Tibial nerve (tissue), 4 donors: ENCODE results near the gene STK17A. TPM values are rescaled to one million over a fixed set of nuclear protein-coding genes. Genes with fewer than 3 reads are reported as not detected.

Experiments
- DNase-seq, 2 donors: peaks; one replicate each; pipeline ENCODE4 v3.0.0-alpha.2; 2019; ENCODE audit warnings: low spot score in 2 of 2
- H3K27ac ChIP-seq, 4 donors: fragments of 200-600 bp; sonication (generic) in 3 of 4; one replicate each; pipeline ENCODE4 v1.5.1; 2017 to 2019; ENCODE audit warnings: mild to moderate bottlenecking in 1 of 4
- H3K27me3 ChIP-seq, 2 donors: fragments of 200-600 bp; sonication (generic) in 1 of 2; one replicate each; pipeline versions ENCODE4 v1.5.1 to v1.6.0; 2017 to 2019
- H3K36me3 ChIP-seq, 3 donors: fragments of 200-600 bp; sonication (generic); one replicate each; pipeline ENCODE4 v1.5.1; 2018 to 2019
- H3K4me1 ChIP-seq, 4 donors: fragments of 200-600 bp; sonication (generic) in 3 of 4; one replicate each; pipeline ENCODE4 v1.5.1; 2017 to 2019
- H3K4me3 ChIP-seq, 4 donors: fragments of 200-600 bp; sonication (generic) in 3 of 4; one replicate each; pipeline ENCODE4 v1.5.1; 2017 to 2019; ENCODE audit warnings: mild to moderate bottlenecking in 1 of 4, moderate library complexity in 1 of 4
- H3K9me3 ChIP-seq, 4 donors: fragments of 200-600 bp; sonication (generic) in 3 of 4; one replicate each; pipeline ENCODE4 v1.5.1; 2017 to 2019
- EP300 ChIP-seq, 2 donors: sonication (generic); formaldehyde crosslinking; IDR thresholded peaks; one replicate each; pipeline ENCODE4 v1.6.1; 2017; ENCODE audit warnings: antibody characterized with exemption in 2 of 2, mild to moderate bottlenecking in 1 of 2
- POLR2A ChIP-seq, 2 donors: fragments of 450-650 bp; IDR thresholded peaks; one replicate each; pipeline ENCODE4 v1.6.1; 2017; ENCODE audit warnings: antibody characterized with exemption in 2 of 2, mild to moderate bottlenecking in 2 of 2, moderate library complexity in 2 of 2
- WGBS, 2 donors: methylation state at CpG; one replicate each; pipeline ENCODE4 v1.1.5; 2018; 5-methylcytosine and 5-hydroxymethylcytosine counted together
- total RNA-seq, 4 donors: library from RNA; depleted of rRNA; stranded (reverse); fragments of >200 nt; gene quantifications; one replicate each; pipeline ENCODE4 v1.1.0, GENCODE V29; 2016
- TF ChIP-seq, protein P1 (sequence below), 5 experiments: fragments of 200-600 bp in 3 of 5; fragments of 450-650 bp in 2 of 5; sonication (generic) in 3 of 5; IDR thresholded peaks; one replicate each; pipeline ENCODE4 v1.5.1; 2016 to 2019; ENCODE audit warnings: antibody characterized with exemption in 5 of 5, mild to moderate bottlenecking in 3 of 5, moderate library complexity in 2 of 5

STK17A gene
- total RNA-seq, 4 donors from 2014 or later: 9.0 to 23.6 (median 13.5) TPM

DNA sequence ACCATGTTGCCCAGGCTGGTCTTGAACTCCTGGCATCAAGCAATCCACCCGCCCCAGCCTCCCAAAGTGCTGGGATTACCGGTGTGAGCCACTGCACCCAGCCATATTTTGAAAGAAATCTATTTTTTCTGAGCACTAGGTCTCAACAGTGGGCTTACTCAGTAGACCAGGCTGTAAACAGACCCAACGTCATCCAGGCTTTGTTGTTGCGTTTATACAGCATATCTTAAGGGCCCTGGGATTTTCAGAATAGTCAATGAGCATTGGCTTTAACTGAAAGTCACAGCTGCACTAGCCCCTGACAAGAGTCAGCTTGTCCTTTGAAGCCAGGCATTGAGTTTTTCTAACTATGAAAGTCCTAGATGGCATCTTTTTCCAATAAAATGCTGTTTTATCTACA is 49.8 kb downstream of the STK17A start:
- Histone ChIP-seq H3K9me3 (no peaks in the 10 kb centered on the region), H3K4me3 (no peak overlapping the region), H3K4me1 (peaks cover 0 to 16% (median 0%) of the 10 kb centered on the region in 4 donors), H3K27me3 (no peaks in the 10 kb centered on the region), H3K36me3 (peaks cover 0 to 68% (median 0%) of the 10 kb centered on the region in 3 donors), H3K27ac (no peak overlapping the region)
- TF ChIP-seq, protein P1, sequence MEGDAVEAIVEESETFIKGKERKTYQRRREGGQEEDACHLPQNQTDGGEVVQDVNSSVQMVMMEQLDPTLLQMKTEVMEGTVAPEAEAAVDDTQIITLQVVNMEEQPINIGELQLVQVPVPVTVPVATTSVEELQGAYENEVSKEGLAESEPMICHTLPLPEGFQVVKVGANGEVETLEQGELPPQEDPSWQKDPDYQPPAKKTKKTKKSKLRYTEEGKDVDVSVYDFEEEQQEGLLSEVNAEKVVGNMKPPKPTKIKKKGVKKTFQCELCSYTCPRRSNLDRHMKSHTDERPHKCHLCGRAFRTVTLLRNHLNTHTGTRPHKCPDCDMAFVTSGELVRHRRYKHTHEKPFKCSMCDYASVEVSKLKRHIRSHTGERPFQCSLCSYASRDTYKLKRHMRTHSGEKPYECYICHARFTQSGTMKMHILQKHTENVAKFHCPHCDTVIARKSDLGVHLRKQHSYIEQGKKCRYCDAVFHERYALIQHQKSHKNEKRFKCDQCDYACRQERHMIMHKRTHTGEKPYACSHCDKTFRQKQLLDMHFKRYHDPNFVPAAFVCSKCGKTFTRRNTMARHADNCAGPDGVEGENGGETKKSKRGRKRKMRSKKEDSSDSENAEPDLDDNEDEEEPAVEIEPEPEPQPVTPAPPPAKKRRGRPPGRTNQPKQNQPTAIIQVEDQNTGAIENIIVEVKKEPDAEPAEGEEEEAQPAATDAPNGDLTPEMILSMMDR (IDR thresholded peaks at IDR 0.05): no peak
- WGBS, 2 donors: 90 to 94% methylated on average over 4 of the region's 4 CpGs
- no peak for DNase-seq

DNA sequence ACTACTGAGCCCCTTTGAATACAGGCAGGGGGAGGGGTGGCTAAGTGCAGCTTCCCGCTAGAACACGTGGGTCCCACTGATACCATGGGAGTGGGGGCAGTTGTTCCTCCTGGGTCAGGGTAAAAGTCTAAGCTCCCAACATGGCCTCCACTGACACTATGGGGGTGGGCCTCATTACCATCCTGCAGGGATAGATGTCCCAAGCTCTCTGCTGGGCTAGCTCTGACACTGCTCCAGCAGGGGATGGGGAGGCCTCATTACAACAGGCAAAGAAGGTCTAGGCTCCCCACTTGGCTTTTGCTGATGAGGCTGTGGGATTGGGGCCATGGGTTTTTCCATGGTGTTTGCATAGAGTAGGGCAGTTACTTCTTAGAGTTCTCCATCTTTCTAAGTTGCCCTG is 51.5 kb downstream of the STK17A start:
- Histone ChIP-seq H3K27ac (no peak overlapping the region), H3K4me3 (no peak overlapping the region), H3K27me3 (no peaks in the 10 kb centered on the region), H3K9me3 (no peaks in the 10 kb centered on the region), H3K36me3 (peaks cover 0 to 61% (median 0%) of the 10 kb centered on the region in 3 donors), H3K4me1 (peaks cover 0 to 31% (median 4%) of the 10 kb centered on the region in 4 donors)
- WGBS, 2 donors: 95 to 100% methylated on average over 2 of the region's 2 CpGs
- TF ChIP-seq, protein P1 (IDR thresholded peaks at IDR 0.05): no peak
- no peak for TF ChIP-seq POLR2A (IDR thresholded peaks at IDR 0.05)
- TF ChIP-seq EP300 (IDR thresholded peaks at IDR 0.05): no peak
- no peak for DNase-seq

DNA sequence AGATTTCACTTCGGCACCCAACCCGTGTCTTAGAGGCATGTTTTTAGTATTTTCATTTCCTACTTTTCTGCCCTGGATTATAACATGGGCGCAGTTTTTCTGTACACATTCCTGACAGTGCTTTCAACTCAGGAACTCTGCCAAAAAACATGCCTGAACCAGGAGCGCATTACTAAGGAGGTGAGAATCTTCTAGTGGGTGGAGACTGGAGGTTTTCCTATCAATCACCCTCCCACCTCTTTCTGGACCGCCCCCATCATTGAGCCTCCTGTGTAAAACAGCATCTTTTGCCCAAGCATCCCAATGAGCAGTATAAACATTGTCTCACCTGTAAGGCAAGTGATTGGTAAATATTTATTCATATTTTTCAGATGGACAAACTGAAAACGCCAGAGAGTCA is 53.2 kb downstream of the STK17A start:
- Histone ChIP-seq H3K4me1 (peaks cover 0 to 48% (median 18%) of the 10 kb centered on the region in 4 donors), H3K36me3 (peaks cover 0 to 59% (median 0%) of the 10 kb centered on the region in 3 donors), H3K4me3 (no peak overlapping the region), H3K27ac (no peak overlapping the region), H3K9me3 (no peaks in the 10 kb centered on the region), H3K27me3 (no peaks in the 10 kb centered on the region)
- no peak for DNase-seq
- WGBS, 2 donors: 74 to 76% methylated on average over 6 of the region's 6 CpGs
- TF ChIP-seq POLR2A (IDR thresholded peaks at IDR 0.05) (no peak), EP300 (IDR thresholded peaks at IDR 0.05) (no peak)

DNA sequence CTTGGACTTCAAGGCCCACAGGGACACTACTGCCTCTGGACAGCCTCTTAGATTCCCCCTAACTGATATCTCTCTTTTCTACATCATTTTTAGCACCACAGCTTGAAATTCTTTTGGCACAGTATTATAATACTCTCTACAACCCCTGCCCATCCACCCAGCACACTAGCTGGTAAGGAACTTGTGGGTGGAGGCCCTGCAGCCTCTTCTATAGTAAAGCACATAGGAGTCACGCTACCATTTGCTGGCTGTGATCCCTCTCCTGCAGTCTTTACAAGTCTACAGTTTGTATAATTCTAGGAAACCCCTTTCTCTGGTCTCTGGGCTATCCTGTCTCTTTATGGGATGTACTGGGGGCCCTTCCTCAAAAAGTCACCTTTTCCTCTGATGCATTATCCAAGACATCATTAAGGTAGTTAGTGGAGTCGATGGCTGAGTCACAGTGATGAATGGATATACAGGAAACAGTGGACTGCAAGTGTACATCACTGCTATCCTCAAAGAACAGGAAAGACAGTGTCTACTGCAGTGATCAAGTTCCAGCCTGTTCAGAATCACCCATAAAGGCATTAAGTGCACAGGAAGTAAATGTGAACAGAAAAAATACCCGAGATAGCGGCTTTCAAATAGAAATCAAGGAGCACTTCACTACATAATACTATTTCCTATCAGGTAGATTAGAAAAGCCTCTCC is 54.4 kb downstream of the STK17A start:
- DNase-seq: no peak
- TF ChIP-seq POLR2A (IDR thresholded peaks at IDR 0.05) (no peak), EP300 (IDR thresholded peaks at IDR 0.05) (no peak)
- TF ChIP-seq, protein P1 (IDR thresholded peaks at IDR 0.05): no peak
- H3K4me1 ChIP-seq: peaks cover 0 to 56% (median 18%) of the 10 kb centered on the region in 4 donors
- H3K36me3 ChIP-seq: peaks cover 0 to 47% (median 0%) of the 10 kb centered on the region in 3 donors
- 79 to 85% methylated on average over 4 of the region's 4 CpGs for WGBS, 2 donors
- H3K27me3 ChIP-seq: no peaks in the 10 kb centered on the region
- H3K9me3 ChIP-seq: no peaks in the 10 kb centered on the region
- no peak overlapping the region for H3K4me3 ChIP-seq
- no peak overlapping the region for H3K27ac ChIP-seq

DNA sequence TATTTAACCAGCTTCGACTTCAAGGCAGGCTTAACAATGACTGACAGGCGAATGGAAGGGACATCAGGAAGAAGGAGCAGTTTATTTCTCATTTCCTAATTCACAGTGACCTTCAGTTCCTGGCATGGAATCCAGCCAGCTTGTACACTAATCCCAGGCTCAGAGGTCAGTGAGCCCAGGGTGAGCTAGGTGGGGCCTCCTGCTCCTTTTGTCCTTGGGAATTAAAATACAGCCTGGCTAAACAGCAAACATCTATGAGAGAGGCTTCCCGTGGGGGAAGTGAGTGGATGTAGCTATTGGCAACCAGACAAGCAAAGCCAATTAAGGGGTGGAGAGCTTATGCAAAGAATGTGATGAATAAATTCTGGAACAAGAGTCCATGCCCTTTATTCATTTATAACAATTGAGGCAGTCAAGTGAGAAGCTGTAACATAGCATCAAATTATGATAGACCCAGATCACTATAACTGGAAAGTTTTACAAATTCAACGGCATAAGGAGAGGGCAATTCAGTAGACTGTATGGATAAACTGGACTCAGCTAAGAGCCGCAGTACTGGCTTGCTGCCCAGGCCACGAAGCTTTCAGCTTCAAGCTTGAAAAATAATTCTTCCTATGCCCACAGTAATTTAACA is 57.1 kb downstream of the STK17A start:
- peak in 1 of 2 donors; percentile 40 for DNase-seq
- TF ChIP-seq POLR2A (IDR thresholded peaks at IDR 0.05) (no peak), EP300 (IDR thresholded peaks at IDR 0.05) (peak in 1 of 2 donors; percentile 59)
- Histone ChIP-seq H3K4me1 (peaks cover 0 to 64% (median 18%) of the 10 kb centered on the region in 4 donors), H3K36me3 (peaks cover 0 to 42% (median 0%) of the 10 kb centered on the region in 3 donors), H3K9me3 (no peaks in the 10 kb centered on the region), H3K27me3 (no peaks in the 10 kb centered on the region), H3K4me3 (no peak overlapping the region), H3K27ac (peak overlapping the region; percentile 18 to 82 (median 63))
- WGBS, 2 donors: 17 to 21% methylated on average over 6 of the region's 6 CpGs

DNA sequence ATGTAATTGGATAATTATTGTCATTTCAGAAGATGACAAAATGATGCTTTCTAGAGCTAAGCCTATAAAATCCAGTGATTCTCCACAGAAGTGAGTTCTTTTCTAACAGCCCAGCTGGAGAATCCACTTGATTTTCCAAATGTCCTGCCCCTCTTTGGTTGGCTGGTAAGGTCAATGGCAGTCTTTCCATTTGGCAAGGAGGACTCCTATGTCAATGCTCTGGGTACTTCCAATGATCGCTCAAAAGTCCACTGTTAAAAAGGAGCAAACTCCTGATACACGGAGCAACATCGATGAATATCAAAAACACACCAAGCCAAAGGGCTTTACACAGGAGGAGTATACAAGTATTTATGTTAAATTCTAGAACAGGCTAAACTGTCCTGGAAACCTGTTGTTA is 57.8 kb downstream of the STK17A start:
- 94 to 97% methylated on average over 3 of the region's 3 CpGs for WGBS, 2 donors
- peaks cover 0 to 36% (median 0%) of the 10 kb centered on the region in 3 donors for H3K36me3 ChIP-seq
- no peak for DNase-seq
- no peaks in the 10 kb centered on the region for H3K9me3 ChIP-seq
- no peaks in the 10 kb centered on the region for H3K27me3 ChIP-seq
- H3K4me3 ChIP-seq: no peak overlapping the region
- H3K27ac ChIP-seq: peak overlapping the region; percentile 18 to 82 (median 63)
- no peak for TF ChIP-seq EP300 (IDR thresholded peaks at IDR 0.05)
- no peak for TF ChIP-seq POLR2A (IDR thresholded peaks at IDR 0.05)
- TF ChIP-seq, protein P1 (IDR thresholded peaks at IDR 0.05): no peak
- H3K4me1 ChIP-seq: peaks cover 0 to 71% (median 25%) of the 10 kb centered on the region in 4 donors
